Left colon (tissue), 2 donors: Measurements from ENCODE around the gene TMEM190. TPM values are rescaled to one million over a fixed set of nuclear protein-coding genes. Genes with fewer than 3 reads are reported as not detected.
"Not testable (repeated sequence)": the region's sequence is repeated elsewhere in the genome, so short reads cannot be mapped to it uniquely, and the experiment has no call there.

Experiments
- ATAC-seq: fragments of 200-7000 bp; cut with Tn5 transposase; one replicate; pipeline ENCODE4 v1.9.1; 2020; ENCODE audit warnings: mild to moderate bottlenecking, moderate library complexity
- DNase-seq, 2 donors: peaks; one replicate each; pipeline ENCODE4 v3.0.0-alpha.2; 2020
- intact Hi-C, 2 donors: fragments of 100-400 bp; cut with DNase I in 1 of 2; cut with micrococcal nuclease in 1 of 2; formaldehyde crosslinking; loops; one replicate each; pipeline versions ENCODE4 v1.11.2 to v1.14.0; 2022; cut with DNase I, micrococcal nuclease
- long read RNA-seq: library from polyadenylated mRNA; unstranded; transcript quantifications from one replicate; pipeline ENCODE4 v2.0.0, GENCODE V29; 2021
- total RNA-seq, 2 donors: library from RNA; stranded (reverse); fragmentation: NEBNext Ultra II Directional; extraction: Animal tissue kit (Norgen Biotek cat#: 25700); gene quantifications; one replicate each; pipeline ENCODE4 v1.2.1, GENCODE V29; 2021
- donor health status: DM: no; HTN: no; CAD: no.
- donor health status: DM: yes; HTN: yes; CAD: no.

Gene TMEM190
- not detected for total RNA-seq
- long read RNA-seq, result 0 reads

DNA sequence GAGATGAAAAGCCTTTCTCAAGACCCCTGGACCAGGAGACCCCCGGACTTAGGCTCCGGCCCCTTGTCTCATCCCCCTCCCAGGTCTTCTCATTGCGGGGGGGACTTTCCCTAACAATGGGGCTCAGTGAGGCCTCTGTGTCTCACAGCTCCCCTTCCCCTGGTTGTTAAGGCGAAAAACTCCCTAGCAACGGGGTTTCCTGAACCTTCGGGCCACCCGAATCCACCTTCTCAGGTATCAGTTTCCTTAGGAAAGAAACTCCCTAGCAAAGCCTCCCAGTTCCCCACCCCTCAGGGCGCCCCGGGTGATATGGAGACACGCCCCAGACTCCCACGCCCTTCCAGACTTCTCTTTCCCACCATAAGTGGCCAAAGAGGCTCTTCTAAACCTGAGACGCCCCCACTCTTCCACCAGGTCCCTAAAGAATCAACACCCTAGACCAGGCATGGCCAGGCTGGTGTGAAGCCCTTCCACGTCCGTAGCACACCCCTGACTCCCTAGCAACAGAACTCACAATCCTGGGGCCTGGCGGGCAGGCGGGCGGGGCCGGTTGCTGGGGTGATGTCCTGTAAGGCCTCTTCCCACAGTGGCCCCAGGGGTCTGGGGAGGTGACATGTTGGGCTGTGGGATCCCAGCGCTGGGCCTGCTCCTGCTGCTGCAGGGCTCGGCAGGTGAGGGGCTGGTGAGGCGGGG lies at the start of gene TMEM190:
Gene TMEM190, plus strand, starts transcription at position 586 of the 693 bp plus-strand sequence. Its CDS starts 28 bp downstream, at position 614.
- DNase-seq (no peak), ATAC-seq (peak; percentile 50)
- intact Hi-C loops, result loop anchor here in 1 of 2 donors (10.0 kb wide), 1 partner anchor 72 kb away; no protein-coding TSS in a partner anchor

DNA sequence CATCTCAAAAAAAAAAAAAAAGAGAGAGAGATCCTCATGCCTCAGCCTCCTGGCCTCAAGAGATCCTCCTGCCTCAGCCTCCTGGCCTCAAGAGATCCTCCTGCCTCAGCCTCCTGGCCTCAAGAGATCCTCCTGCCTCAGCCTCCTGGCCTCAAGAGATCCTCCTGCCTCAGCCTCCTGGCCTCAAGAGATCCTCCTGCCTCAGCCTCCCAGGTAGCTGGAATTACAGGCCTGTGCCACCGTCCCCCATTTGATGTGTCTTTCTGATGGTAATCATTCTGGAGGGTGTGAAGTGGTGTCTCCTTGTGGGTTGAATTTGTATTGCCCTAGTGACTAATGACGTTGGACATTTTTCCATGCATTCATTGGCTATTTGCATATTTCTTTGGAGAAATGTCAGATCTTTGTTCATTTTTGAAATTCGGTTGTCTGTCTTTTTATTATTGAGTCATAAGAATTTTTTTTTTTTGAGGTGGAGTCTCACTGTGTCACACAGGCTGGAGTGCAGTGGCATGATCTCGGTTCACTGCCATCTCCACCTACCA lies 47.8 kb upstream of the TMEM190 start:
- DNase-seq, ATAC-seq, intact Hi-C loops: not testable (repeated sequence)

- intact Hi-C loops, ATAC-seq, DNase-seq: not testable (repeated sequence)
Observed at GRCh38 chr19:55329791-55330190, 46.8 kb upstream of the TMEM190 start.

DNA sequence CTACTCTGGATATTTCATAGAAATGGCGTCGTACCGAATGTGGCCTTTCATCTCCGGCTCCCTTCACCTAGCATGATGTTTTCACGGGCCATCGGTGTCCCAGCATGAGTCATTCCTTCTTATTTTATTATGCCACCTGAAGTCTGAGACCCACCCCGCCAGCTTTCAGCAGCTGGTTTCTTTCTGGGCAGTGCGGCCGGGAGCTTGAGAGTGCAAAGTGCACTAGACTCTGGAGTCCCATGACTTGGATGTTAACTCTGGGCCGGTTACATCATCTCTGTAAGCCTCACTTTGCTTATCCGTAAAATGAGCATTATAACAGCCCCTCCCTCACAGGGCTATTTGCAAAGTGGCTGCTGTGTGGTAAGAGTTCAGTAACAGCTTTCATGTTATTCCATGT lies 42.8 kb upstream of the TMEM190 start:
- intact Hi-C loops, result no loop called here
- ATAC-seq, result peak; percentile 92
- DNase-seq, result peak; percentile 79 to 93

GRCh38 chr19:55336101-55336500 lies 40.5 kb upstream of the TMEM190 start:
- DNase-seq (no peak), ATAC-seq (no peak)
- intact Hi-C loops, result no loop called here

DNA sequence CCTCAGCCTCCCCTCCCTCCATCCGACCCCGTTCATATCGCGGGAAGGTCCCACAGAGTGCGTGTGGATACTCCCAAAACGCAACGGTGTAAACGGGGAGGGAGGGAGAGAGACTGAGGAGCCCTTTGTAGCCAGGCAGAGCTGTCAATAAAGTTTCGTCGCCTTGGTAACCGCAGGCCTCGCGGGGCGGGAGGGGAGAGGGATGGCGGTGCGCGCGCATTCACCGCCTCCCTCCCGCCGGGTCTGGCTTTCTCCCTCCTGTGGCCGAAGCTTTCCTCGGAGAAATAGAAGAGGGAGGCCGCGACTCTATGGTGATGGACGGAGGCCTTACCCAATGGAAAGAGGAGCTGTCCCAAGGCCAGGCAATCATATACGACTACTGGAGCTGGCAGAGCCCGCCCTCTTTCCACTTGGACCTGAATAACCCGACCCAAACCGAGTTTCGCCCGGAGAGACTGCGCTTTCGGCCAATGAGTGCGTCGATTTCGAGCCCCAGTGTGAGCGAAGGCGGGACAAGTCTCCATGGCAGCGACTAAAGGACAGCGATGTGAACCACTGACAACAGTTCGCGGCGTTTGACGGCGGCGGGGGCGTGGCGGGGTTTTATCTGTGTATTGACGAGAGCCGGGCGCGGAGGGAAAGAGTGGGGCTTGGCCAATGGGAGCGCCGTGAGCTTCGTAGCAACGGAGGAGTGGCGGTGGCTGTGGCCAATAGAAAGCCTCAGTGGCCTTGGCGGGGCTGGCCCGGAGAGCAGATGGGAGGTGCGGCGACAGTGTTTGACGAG lies 37.3 kb upstream of the TMEM190 start, which contains the start of gene KMT5C:
Gene KMT5C, plus strand, starts transcription at position 772 of the 784 bp plus-strand sequence. CDS start 2,061 bp downstream, outside the sequence.
- ATAC-seq (peak; percentile 79), DNase-seq (peak; percentile 100)
- intact Hi-C loops, result no loop called here

DNA sequence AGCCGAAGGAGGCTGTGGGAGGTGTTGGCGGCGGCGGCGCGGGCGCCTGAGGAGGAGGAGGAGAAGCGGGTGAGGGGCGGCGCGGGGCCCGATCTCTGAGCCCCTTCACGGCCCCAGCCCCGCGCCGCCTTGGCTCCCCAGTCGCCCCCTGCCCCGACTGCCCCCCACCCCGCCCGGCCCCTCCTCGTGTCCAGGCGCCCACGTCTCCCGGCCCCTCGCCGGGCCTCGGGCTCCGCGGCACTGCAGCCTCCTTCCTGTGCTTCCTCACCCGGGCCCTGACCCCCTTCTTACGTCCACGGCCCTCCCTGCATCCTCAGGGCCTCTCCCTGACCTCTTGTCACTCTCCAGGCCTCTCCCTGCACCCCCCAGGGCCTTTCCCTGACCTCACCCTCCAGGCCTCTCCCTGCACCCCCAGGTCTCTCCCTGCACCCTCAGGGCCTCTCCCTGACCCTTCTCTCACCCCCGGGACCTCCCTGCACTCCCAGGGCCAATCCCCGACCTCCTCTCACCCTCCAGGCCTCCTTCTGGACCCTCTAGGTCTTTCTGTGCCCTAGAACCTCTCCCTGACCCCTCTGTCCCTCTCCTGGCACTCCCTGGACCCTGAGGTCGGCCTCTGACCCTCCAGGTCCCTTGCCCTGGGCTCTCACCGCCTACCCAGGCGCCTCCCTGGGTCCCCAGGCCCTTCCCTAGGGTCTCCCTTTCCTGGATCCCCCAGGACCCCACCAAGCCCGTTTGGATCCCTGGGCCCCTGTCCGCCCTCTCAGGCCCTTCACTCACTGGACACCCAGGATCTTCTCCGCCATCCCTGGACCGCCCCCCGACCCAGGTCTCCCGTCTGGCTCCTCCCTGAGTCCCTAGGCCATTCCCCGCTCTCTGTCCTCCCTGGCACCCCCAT lies 36.5 kb upstream of the TMEM190 start:
- ATAC-seq, result peak; percentile 12
- intact Hi-C loops, result no loop called here
- DNase-seq, result peak; percentile 57 to 61

- no peak for ATAC-seq
- DNase-seq, result peak in 1 of 2 donors; percentile 49
- intact Hi-C loops, result no loop called here
Observed at GRCh38 chr19:55340784-55341147, 35.9 kb upstream of the TMEM190 start.

DNA sequence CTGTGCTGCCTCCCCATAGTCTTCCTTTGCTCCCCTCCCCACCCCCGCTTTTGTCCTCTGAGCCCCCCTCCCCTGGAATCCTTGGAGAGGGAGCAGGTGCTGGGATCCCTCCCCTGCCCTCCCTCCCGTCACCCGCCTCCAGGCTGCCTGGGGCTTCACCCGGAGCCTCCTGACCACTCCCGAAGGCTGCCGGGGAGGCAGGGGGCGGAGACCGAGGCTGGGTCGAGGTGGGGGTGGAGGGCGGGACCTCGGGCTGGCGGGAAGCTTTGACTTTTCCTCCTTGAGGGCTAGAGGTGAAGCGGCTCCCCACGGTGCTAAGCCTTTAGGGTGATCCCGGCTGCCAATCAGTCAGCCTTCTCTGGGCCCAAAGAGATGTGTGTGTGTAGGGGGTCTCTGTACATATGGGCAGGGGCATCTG lies 35.4 kb upstream of the TMEM190 start:
- DNase-seq (peak; percentile 81 to 91), ATAC-seq (peak; percentile 25)
- intact Hi-C loops, result no loop called here

GRCh38 chr19:55341595-55342531 lies 34.8 kb upstream of the TMEM190 start:
- intact Hi-C loops, result no loop called here
- ATAC-seq (no peak), DNase-seq (peak in 1 of 2 donors; percentile 34)

DNA sequence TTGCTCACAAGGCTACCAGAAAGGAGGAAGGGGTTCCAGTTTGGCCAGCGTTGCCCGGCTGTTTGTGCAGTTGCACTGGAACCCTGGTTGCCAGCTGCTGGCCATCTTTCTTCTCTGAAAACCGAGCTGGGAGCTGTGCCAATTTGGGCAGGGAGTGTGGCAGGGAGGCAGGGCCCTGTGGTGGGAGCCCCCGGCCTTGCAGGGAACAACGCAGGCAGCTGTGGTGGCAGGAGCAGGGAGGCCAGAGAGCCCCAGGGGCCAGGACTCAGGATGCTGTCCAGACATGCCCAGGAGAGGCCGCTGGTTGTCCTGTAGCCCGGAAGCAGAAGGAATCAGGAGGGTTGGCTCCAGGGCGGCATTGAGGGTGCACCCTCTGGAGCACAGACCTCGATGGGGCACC lies 32.2 kb upstream of the TMEM190 start:
- no peak for ATAC-seq
- intact Hi-C loops, result no loop called here
- DNase-seq, result no peak

GRCh38 chr19:55345101-55345817 lies 31.4 kb upstream of the TMEM190 start:
- intact Hi-C loops, result no loop called here
- no peak for ATAC-seq

GRCh38 chr19:55345818-55346724 lies 30.6 kb upstream of the TMEM190 start:
- ATAC-seq (peak; percentile 71), DNase-seq (peak; percentile 66 to 76)
- intact Hi-C loops, result no loop called here

More at GRCh38 chr19:55345101-55345817, 31.4 kb upstream of the TMEM190 start:
- DNase-seq, result no peak

GRCh38 chr19:55346725-55347441 lies 29.7 kb upstream of the TMEM190 start:
- intact Hi-C loops, result no loop called here
- no peak for ATAC-seq
- DNase-seq, result no peak

DNA sequence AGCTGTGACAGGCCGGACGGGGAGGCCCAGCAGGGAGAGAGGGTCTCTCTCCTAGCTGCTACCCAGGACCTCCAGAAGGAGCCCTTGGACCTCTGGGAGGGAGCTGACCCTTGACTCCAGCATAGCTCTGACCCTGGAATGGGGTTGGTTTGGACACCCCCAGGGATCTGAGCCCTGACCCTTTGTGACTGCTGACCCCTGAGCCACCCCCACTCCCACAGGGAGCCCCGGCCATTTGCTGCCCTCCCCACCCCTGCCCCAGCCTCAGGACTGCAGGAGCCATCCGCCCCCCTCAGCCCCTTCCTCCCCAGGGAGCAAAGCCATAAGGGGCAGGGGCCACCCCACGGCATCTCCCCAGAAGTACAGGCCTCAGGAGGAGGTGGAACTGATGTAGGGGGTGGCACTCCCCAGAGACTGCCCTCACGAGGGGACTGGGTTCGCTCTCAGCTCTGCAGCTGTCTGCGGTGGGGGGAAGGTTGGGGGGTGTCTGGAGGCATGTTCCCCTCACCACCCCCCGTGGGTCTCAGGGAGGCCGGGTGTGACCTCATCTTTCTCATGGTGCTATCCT lies 29.1 kb upstream of the TMEM190 start:
- intact Hi-C loops, result no loop called here

More for the DNA sequence above, 29.1 kb upstream of the TMEM190 start:
- DNase-seq, result no peak
- no peak for ATAC-seq
